ENCODE results near the gene SERPINA5.

Gene SERPINA5

GRCh38 chr14:94536836-94537235 is 44.4 kb upstream of the SERPINA5 start:
- peak; percentile 54; the same call in 1 of the 3 replicates for ATAC-seq

GRCh38 chr14:94538070-94538740 is 43.0 kb upstream of the SERPINA5 start:
- TF ChIP-seq PATZ1 (CRISPR knock-in tag; IDR thresholded peaks at IDR 0.05; ENCODE audit: borderline replicate concordance) (no peak), ISL1 (CRISPR knock-in tag; IDR thresholded peaks at IDR 0.05) (no peak), ARNTL (CRISPR knock-in tag; IDR thresholded peaks at IDR 0.05; ENCODE audit: borderline replicate concordance, low read depth) (no peak), TOX (CRISPR knock-in tag; IDR thresholded peaks at IDR 0.05; ENCODE audit: borderline replicate concordance) (no peak), TCF4 (CRISPR knock-in tag; IDR thresholded peaks at IDR 0.05; ENCODE audit: borderline replicate concordance) (no peak), GLIS3 (CRISPR knock-in tag; IDR thresholded peaks at IDR 0.05) (no peak), ZC3H10 (CRISPR knock-in tag; IDR thresholded peaks at IDR 0.05) (no peak), CSDC2 (CRISPR knock-in tag; IDR thresholded peaks at IDR 0.05) (no peak), ZFP3 (CRISPR knock-in tag; IDR thresholded peaks at IDR 0.05) (no peak), OSR1 (CRISPR knock-in tag; IDR thresholded peaks at IDR 0.05) (no peak), POU6F1 (CRISPR knock-in tag; IDR thresholded peaks at IDR 0.05; ENCODE audit: borderline replicate concordance, low read depth) (no peak), CSRNP3 (CRISPR knock-in tag; IDR thresholded peaks at IDR 0.05) (no peak), TSHZ2 (CRISPR knock-in tag; IDR thresholded peaks at IDR 0.05) (no peak), ESRRG (CRISPR knock-in tag; IDR thresholded peaks at IDR 0.05) (no peak), PPARA (CRISPR knock-in tag; IDR thresholded peaks at IDR 0.05; ENCODE audit: borderline replicate concordance) (no peak), BACH2 (CRISPR knock-in tag; IDR thresholded peaks at IDR 0.05; ENCODE audit: borderline replicate concordance) (no peak), ZNF70 (CRISPR knock-in tag; IDR thresholded peaks at IDR 0.05) (no peak), ZFP30 (CRISPR knock-in tag; IDR thresholded peaks at IDR 0.05) (no peak), CREB5 (CRISPR knock-in tag; IDR thresholded peaks at IDR 0.05; ENCODE audit: low read depth) (no peak), RARB (CRISPR knock-in tag; IDR thresholded peaks at IDR 0.05) (no peak)

More at GRCh38 chr14:94536836-94537235, 44.4 kb upstream of the SERPINA5 start:
- no peak for TF ChIP-seq CREB5 (CRISPR knock-in tag; IDR thresholded peaks at IDR 0.05; ENCODE audit: low read depth)
- TF ChIP-seq RARB (CRISPR knock-in tag; IDR thresholded peaks at IDR 0.05), result no peak
- TF ChIP-seq ZNF70 (CRISPR knock-in tag; IDR thresholded peaks at IDR 0.05), result no peak
- TF ChIP-seq TSHZ2 (CRISPR knock-in tag; IDR thresholded peaks at IDR 0.05), result no peak
- TF ChIP-seq TCF4 (CRISPR knock-in tag; IDR thresholded peaks at IDR 0.05; ENCODE audit: borderline replicate concordance), result no peak

More at GRCh38 chr14:94538070-94538740, 43.0 kb upstream of the SERPINA5 start:
- ATAC-seq, result no peak
